Fibroblast of lung (primary cell): Measurements from ENCODE around the gene SLC24A4. TPM values are rescaled to one million over a fixed set of nuclear protein-coding genes. Genes with fewer than 3 reads are reported as not detected.

ENCODE experiments used
- DNase-seq, 2 donors: peaks; one replicate each; pipeline versions ENCODE4 v3.0.0 to v3.0.0-alpha.2; 2010; ENCODE audit warnings: low read depth in 2 of 2
- H2AFZ ChIP-seq: 2 replicates; pipeline ENCODE4 v1.5.1; 2012; ENCODE audit warnings: low read length, control low read depth, inconsistent platforms
- H3K27ac ChIP-seq: 2 replicates; pipeline ENCODE4 v1.5.1; 2011; ENCODE audit warnings: low read length, control low read depth; ENCODE audit not compliant: insufficient read depth
- H3K27me3 ChIP-seq: 2 replicates; pipeline ENCODE4 v1.5.1; 2011; ENCODE audit warnings: mild to moderate bottlenecking, low read length; ENCODE audit not compliant: control insufficient read depth, insufficient read depth
- H3K36me3 ChIP-seq: 2 replicates; pipeline ENCODE4 v1.5.1; 2011; ENCODE audit warnings: low read length; ENCODE audit not compliant: control insufficient read depth, insufficient read depth
- H3K4me1 ChIP-seq: 2 replicates; pipeline ENCODE4 v1.5.1; 2011; ENCODE audit warnings: low read length; ENCODE audit not compliant: control insufficient read depth, insufficient read depth; ENCODE audit errors: extremely low read depth
- H3K4me2 ChIP-seq: 2 replicates; pipeline ENCODE4 v1.5.1; 2011; ENCODE audit warnings: low read length, control low read depth; ENCODE audit not compliant: insufficient read depth; ENCODE audit errors: extremely low read depth
- H3K4me3 ChIP-seq, 4 experiments: fragments of 200-600 bp in 1 of 4; sonication (generic) in 1 of 4; replicated peaks in 1 of 4; 2 replicates each; pipeline ENCODE4 v1.5.1; 2011 to 2016; ENCODE audit warnings: low read length in 4 of 4, low read depth in 3 of 4, mild to moderate bottlenecking in 3 of 4, control low read depth in 2 of 4, inconsistent platforms in 1 of 4, mixed read lengths in 1 of 4; ENCODE audit not compliant: insufficient read depth in 1 of 4; ENCODE audit errors: control extremely low read depth in 1 of 4
- H3K79me2 ChIP-seq: 2 replicates; pipeline ENCODE4 v1.5.1; 2012; ENCODE audit warnings: mild to moderate bottlenecking, low read length, inconsistent platforms; ENCODE audit not compliant: control insufficient read depth, insufficient read depth
- H3K9ac ChIP-seq: 2 replicates; pipeline ENCODE4 v1.5.1; 2011; ENCODE audit warnings: mild to moderate bottlenecking, low read length, control low read depth; ENCODE audit not compliant: insufficient read depth
- H3K9me3 ChIP-seq: 2 replicates; pipeline ENCODE4 v1.5.1; 2012; ENCODE audit warnings: low read depth, low read length; ENCODE audit not compliant: control insufficient read depth, insufficient read depth
- H4K20me1 ChIP-seq: 2 replicates; pipeline ENCODE4 v1.5.1; 2011; ENCODE audit warnings: low read length; ENCODE audit not compliant: control insufficient read depth, insufficient read depth; ENCODE audit errors: extremely low read depth
- EZH2 ChIP-seq: IDR thresholded peaks from 2 replicates; pipeline ENCODE4 v1.5.1; 2012; ENCODE audit warnings: low read length, control low read depth, mild to moderate bottlenecking; ENCODE audit errors: missing control alignments
- polyA plus RNA-seq, 2 donors: library from polyadenylated mRNA; depleted of rRNA in 1 of 2; stranded (reverse) in 1 of 2; unstranded in 1 of 2; fragments of >200 nt; gene quantifications; 2 replicates each; pipeline ENCODE4 v1.2.1, GENCODE V29; 2011 to 2012; ENCODE audit warnings: missing spikeins in 1 of 2
- total RNA-seq: library from RNA; depleted of rRNA; stranded (reverse); fragments of >200 nt; gene quantifications from 2 replicates; pipeline ENCODE4 v1.2.1, GENCODE V29; 2014
- TF ChIP-seq, protein P1 (sequence below), 2 donors: IDR thresholded peaks in 1 of 2; conservative IDR thresholded peaks in 1 of 2; 1 replicate in 1 of 2; 2 replicates in 1 of 2; pipeline ENCODE4 v1.5.1; 2011 to 2012; ENCODE audit warnings: low read length in 2 of 2, control low read depth in 1 of 2, inconsistent platforms in 1 of 2, low read depth in 1 of 2, mild to moderate bottlenecking in 1 of 2

Gene SLC24A4
- total and polyA plus RNA-seq, 2 donors (not counting 1 experiment from before 2014, with no cell fraction given), result 0.03 TPM; not detected in 1

DNA sequence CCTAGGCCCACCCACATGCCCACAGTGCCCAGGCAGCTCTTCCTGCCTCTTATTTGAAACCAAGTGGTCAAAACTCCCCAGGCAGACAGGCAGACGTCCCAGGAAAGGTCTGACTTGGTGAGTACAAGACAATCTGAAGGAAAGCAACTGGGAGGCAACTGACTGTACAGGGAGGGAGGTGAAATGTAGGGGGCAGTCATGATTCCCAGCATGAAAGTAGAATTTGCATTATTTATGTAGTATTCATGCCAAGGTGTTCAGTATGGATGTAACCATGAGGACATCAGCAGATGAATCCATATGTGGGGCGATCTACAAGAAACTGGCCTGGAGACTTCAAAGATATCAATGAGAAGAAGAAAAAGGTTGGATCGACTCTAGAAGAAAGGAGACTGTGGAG lies 46.1 kb downstream of the SLC24A4 start:
- Histone ChIP-seq H3K4me1 (no peaks in the 10 kb centered on the region), H3K4me2 (no peak overlapping the region), H2AFZ (no peak overlapping the region), H3K27ac (no peak overlapping the region), H3K9ac (no peak overlapping the region), H3K36me3 (no peaks in the 10 kb centered on the region), H4K20me1 (no peaks in the 10 kb centered on the region), H3K4me3 (no peak overlapping the region), H3K9me3 (no peaks in the 10 kb centered on the region), H3K27me3 (peaks cover 5% of the 10 kb centered on the region), H3K79me2 (no peaks in the 10 kb centered on the region)
- DNase-seq, result no peak
- TF ChIP-seq, protein P1, sequence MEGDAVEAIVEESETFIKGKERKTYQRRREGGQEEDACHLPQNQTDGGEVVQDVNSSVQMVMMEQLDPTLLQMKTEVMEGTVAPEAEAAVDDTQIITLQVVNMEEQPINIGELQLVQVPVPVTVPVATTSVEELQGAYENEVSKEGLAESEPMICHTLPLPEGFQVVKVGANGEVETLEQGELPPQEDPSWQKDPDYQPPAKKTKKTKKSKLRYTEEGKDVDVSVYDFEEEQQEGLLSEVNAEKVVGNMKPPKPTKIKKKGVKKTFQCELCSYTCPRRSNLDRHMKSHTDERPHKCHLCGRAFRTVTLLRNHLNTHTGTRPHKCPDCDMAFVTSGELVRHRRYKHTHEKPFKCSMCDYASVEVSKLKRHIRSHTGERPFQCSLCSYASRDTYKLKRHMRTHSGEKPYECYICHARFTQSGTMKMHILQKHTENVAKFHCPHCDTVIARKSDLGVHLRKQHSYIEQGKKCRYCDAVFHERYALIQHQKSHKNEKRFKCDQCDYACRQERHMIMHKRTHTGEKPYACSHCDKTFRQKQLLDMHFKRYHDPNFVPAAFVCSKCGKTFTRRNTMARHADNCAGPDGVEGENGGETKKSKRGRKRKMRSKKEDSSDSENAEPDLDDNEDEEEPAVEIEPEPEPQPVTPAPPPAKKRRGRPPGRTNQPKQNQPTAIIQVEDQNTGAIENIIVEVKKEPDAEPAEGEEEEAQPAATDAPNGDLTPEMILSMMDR (conservative IDR thresholded peaks at IDR 0.05 in 1 of 2, IDR thresholded peaks at IDR 0.05 in 1 of 2; ENCODE audit: low read depth in 1 of 2, low read length in 2 of 2), result no peak
- no peak for TF ChIP-seq EZH2

DNA sequence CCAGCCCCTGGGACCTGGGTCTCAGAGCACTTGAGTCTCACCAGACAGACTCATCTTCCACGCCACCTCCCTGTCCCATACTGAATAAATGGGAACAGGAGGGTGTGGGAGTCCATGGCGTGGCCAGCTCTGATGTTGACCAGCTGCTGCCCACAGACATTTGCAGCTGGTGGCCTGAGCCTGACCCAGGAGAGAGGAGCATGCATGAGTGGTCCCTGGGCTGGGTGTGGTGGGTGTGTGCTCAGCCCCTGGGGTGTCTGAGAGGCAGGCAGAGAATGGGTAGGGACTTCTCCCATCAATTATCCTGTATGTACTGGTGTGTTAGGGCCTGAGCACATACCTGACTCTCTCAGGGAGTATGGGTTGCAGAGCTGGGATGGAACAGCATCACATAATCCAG lies 49.3 kb downstream of the SLC24A4 start:
- H3K4me1 ChIP-seq, result no peaks in the 10 kb centered on the region
- no peak overlapping the region for H2AFZ ChIP-seq
- H3K36me3 ChIP-seq, result no peaks in the 10 kb centered on the region
- no peak overlapping the region for H3K4me2 ChIP-seq
- H3K27me3 ChIP-seq, result peaks cover 5% of the 10 kb centered on the region
- no peaks in the 10 kb centered on the region for H3K79me2 ChIP-seq
- H3K27ac ChIP-seq, result no peak overlapping the region
- no peak overlapping the region for H3K9ac ChIP-seq
- H3K9me3 ChIP-seq, result no peaks in the 10 kb centered on the region
- no peaks in the 10 kb centered on the region for H4K20me1 ChIP-seq
- H3K4me3 ChIP-seq, result no peak overlapping the region
- DNase-seq, result no peak
- TF ChIP-seq EZH2, result no peak
- TF ChIP-seq, protein P1 (conservative IDR thresholded peaks at IDR 0.05 in 1 of 2, IDR thresholded peaks at IDR 0.05 in 1 of 2; ENCODE audit: low read depth in 1 of 2, low read length in 2 of 2), result no peak

- no peaks in the 10 kb centered on the region for H3K9me3 ChIP-seq
- H3K79me2 ChIP-seq, result no peaks in the 10 kb centered on the region
- no peak overlapping the region for H3K4me2 ChIP-seq
- no peaks in the 10 kb centered on the region for H4K20me1 ChIP-seq
- DNase-seq, result peak in 1 of 2 donors; percentile 24
- H2AFZ ChIP-seq, result no peak overlapping the region
- H3K27ac ChIP-seq, result no peak overlapping the region
- H3K9ac ChIP-seq, result no peak overlapping the region
- H3K4me3 ChIP-seq, result no peak overlapping the region
- TF ChIP-seq, protein P1 (conservative IDR thresholded peaks at IDR 0.05 in 1 of 2, IDR thresholded peaks at IDR 0.05 in 1 of 2; ENCODE audit: low read depth in 1 of 2, low read length in 2 of 2), result no peak
- TF ChIP-seq EZH2, result no peak
- H3K36me3 ChIP-seq, result no peaks in the 10 kb centered on the region
- peaks cover 5% of the 10 kb centered on the region for H3K27me3 ChIP-seq
- no peaks in the 10 kb centered on the region for H3K4me1 ChIP-seq
Measured at GRCh38 chr14:92373336-92373735, 50.4 kb downstream of the SLC24A4 start.
